Stimulated activated CD4-positive, alpha-beta T cell treated with anti-CD3 and anti-CD28 coated beads, Interleukin-12 subunit alpha, Interleukin-12 subunit beta, amount 100 ng/mL, for 4 hours (primary cell): ENCODE results near the gene LLCFC1.
"Not testable (repeated sequence)": the region's sequence is repeated elsewhere in the genome, so short reads cannot be mapped to it uniquely, and the experiment has no call there.

Source experiments
- DNase-seq: peaks from one replicate; pipeline ENCODE4 v3.0.0-alpha.2; 2020

The LLCFC1 gene

DNA sequence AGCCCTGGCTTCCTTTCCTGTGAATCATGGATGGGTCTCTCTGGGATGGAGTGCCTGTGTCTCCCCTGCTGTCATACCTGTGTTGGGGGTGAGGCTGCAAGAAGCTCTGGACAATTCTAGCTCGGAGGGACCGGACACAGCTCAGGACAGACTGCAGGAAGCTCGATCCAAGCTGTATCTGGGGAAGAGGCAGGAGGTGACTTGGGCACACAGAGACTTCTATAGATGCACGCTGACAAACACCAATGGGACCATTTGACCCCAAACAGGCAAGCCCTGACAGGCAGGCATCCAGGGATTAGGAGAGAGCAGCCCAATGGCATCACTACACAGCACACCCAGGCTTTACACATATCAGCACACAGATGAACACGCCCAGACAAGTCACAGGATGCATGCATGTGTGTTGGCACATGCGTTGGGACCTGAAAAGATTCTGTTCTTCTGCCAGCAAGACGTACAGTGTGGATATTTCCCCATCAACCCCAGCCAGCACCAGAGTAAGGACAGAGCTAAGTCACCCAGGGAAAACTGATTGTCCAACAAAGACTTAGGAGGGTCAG lies 4.5 kb downstream of the LLCFC1 start:
- no peak for DNase-seq

GRCh38 chr7:142945001-142945400 lies 5.7 kb downstream of the LLCFC1 start:
- no peak for DNase-seq

DNA sequence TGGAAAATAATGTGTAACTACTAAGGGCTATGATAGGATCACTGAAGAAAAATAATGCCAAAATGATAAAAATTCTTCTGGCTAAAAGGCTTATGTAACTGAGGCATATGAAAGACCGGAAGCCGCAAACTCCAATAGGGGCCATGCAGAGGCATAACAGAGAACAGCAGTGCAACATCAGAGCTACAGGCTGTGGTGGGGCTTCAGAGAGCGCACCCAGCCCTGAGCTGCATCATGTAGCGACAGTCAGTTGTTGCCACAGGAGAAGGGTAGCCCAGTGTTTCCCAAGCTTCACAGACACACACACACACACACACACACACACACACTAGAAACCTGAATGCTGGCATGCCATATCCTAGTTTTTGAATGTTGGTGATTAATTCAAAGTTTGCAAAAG lies 9.3 kb downstream of the LLCFC1 start:
- no peak for DNase-seq

GRCh38 chr7:142950235-142950634 lies 11.0 kb downstream of the LLCFC1 start:
- no peak for DNase-seq

GRCh38 chr7:142954680-142955268 lies 15.5 kb downstream of the LLCFC1 start:
- no peak for DNase-seq

DNA sequence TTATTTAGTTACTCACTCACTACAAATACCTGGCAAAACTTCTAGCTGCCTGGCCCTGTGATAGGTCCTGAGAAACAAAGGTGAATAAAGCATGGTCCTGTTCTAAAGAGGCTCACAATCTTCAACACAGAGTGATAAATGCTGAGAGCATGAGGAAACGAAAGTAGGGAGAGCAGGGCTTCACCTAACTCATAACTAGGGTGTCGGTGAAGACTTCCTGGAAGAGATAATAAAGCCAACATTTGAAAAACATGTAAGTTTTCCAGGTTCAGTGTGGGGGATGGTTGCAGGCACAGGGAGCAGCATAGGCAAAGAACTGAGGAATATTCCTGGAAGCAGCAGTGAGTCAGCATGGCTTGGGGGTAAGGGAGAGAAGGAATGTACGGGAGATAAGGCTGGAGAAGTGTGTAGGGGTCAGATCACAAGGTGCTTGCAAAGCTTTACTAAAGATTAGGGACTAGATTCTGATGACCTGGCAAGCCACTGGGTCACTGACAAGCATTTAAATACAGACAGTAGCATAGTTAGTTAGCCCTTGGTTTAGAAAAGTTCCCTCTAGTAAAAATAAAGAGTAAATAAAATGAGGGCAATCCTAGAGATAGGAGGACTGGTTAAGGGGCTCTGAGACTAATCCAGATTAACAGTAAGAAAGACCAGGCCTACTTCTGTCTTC lies 17.8 kb downstream of the LLCFC1 start:
- DNase-seq: no peak

- DNase-seq: no peak
These were observed 18.4 kb downstream of the LLCFC1 start for GRCh38 chr7:142957723-142958122.

- no peak for DNase-seq
These were observed 19.9 kb downstream of the LLCFC1 start for GRCh38 chr7:142959202-142959601.

- no peak for DNase-seq
These were observed 21.8 kb downstream of the LLCFC1 start for GRCh38 chr7:142960955-142961512.

DNA sequence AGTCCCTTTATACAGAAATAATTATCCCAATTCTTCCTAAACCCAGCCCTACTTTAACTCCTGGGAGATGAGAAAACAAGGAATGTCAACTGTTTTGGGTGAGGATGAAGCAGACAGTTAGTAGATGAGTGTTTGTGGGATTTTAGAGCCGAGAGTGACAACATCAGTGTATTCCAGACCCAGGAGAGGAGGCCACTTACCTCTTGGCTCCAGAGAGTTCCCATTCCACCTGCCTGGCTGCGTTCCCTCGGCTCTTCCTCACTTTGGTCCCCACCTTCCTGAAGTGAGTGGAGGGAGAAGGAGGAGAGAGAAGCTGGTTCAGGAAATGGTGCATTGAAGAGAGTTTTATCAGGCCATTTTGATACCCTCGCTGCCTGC lies 22.3 kb downstream of the LLCFC1 start:
- DNase-seq: no peak

DNA sequence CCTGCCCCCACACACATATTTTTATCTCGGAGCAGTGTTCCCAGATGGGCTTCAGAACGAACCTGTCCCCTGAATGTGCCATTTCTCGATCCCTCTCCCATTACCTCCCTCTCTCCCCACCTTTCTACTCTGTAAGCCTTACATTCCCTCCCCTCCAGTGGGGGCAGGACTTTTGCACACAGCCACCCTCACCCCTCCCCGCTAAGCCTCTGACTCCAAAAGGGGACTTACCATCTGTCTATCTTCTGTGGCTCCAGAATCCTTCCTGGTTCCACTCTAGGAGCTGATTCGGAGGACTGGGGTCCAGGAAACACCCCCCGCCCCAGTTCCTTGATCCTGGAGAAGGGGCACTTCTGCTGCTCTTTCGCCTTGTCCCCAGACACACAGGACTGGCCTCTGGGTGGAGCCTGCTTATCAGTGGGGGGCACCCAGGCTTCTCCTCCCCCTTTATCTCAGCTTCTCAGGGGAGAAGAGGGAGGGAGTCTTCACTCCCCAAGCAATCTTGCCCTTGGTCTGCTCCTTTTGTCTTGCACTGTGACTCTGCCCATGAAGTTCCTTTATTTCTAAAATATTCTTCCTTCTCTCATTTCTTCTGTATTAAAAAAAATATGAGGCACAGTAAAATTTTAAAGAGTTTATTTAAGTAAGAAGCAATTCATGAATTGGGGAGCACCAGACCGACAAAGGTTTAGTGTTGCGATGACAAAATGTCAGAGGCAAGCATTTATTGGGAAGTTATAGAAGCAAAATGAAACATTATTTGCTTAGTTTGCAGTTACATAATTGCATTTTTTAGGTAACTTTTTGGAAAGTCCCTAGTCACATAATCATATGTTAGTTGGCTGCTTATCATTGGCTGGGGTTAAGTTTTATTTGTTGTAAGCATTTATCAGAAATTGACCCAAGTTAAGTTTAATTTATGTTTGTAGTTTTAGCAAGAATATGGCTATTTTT lies 23.0 kb downstream of the LLCFC1 start, which contains the start of gene KEL:
TSS of gene KEL (minus strand) at position 391 of the 954 bp plus-strand sequence. CDS start at position 234, 157 bp downstream.
- DNase-seq: no peak

DNA sequence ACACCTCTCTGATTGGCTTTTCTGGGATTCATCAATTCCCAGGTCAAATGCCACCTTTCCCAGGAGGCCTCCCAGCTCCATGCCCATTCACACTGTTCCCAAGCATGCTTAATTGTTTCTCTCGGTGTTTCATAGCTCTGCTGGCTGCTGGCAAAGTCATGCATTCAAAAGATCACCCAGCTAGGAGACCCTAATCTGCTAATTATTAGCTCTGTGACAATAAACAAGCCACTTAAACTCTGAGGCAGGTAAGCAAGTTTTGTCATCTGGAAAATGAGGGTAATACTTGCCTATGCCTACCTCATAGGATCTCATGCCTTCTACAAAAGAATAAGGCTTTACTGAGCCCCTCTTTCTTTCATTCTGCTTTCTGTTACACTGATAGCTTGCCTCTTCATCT lies 23.7 kb downstream of the LLCFC1 start:
- no peak for DNase-seq

DNA sequence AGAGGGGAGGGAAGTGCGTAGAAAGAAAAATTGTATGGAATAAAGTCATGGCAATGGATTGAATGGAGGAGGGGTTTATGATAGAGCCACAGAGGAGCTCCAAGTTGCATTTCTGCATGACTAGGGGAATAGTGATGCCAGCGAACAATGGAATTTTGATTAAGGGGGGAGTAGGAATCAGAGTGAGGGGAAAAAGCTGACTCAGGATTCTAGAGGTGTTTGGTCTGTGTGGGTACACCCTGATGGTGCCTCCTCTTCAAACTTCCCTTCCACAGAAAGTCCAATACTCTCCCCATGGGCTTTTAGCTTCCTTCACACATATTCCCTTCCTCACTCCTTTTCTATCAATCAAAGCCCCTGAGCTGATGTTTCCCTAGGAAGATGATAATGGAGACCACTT lies 24.7 kb downstream of the LLCFC1 start:
- no peak for DNase-seq

DNA sequence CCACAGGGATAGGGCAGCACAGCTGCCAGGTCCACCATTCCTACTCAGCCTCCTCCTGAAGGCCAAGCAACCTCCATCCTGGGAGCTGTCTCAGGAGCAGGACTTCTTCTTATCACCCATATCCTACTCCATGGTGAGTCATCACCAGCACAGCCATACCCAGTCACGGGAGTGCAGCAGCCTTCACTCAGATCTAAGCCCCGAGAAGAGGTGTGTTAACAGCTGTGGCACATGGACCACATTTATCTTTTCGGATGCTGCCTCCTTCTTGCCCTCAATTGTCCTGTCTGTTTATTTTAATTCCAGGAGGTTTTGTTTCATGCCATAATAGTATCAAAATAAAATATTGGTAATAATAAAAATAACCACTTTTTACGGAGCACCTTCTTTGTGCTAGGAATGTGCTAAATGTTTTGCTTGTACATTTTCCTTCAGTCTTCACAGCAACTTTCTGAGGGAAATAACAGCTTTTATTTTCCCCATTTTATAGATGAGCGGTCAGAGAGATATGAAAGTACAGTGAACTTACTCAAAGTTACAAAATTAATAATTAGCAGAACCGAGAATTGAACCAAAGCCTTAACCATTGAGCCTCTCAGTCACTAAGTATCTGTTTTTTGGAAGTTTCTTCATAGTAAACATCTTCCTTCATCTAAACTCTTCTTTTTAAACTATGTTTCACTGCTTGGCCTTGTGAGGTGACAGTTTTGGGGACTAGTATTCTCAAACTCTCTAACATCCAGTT lies 25.4 kb downstream of the LLCFC1 start:
- DNase-seq: no peak

GRCh38 chr7:142968229-142968628 lies 28.9 kb downstream of the LLCFC1 start:
- DNase-seq: no peak

- no peak for DNase-seq
These were observed 29.9 kb downstream of the LLCFC1 start for GRCh38 chr7:142969183-142969582.

DNA sequence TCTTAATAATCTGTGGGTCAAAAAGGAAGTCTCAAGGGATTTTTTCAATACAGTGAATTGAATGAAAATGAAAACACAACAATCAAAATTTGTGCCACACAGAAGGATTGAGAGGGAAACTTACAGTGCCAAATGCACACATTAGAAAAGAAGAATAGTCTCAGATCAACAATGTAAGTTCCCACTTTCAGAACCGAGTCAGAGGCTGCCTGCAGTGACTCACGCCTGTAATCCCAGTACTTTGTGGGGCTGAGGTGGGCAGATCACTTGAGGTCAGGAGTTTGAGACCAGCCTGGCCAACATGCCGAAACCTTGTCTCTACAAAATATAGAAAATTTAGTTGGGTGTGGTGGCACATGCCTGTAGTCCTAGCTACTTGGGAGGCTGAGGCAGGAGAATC lies 35.3 kb downstream of the LLCFC1 start:
- no peak for DNase-seq

- DNase-seq: not testable (repeated sequence)
These were observed 39.1 kb downstream of the LLCFC1 start for GRCh38 chr7:142978402-142978801.

DNA sequence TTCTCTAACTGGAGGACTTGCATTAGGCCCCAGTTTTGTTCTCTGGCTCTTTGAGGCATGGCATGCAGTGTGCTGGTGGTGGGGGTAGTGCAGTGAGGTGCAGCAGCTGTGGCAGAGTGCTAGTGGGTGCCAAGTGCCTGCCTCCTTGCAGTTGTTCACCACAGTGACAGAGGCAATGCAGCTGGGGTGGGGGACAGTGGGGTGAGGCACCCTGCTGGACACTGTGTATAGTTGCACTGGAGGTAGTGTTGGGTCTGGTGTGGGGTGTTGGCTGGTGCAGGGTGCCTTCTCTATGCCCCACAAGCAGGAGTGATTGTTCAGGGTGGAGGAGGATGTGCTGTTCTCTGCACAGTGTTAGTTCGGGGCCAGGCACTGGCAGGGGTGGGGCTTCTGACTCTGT lies 44.5 kb downstream of the LLCFC1 start:
- DNase-seq: no peak

GRCh38 chr7:142984297-142984696 lies 45.0 kb downstream of the LLCFC1 start:
- no peak for DNase-seq
